H9 (cell line): ENCODE data around the gene TRIM22. TPM values are rescaled to one million over a fixed set of nuclear protein-coding genes. Genes with fewer than 3 reads are reported as not detected.

Experiments used
- DNase-seq: peaks from one replicate; pipeline ENCODE4 v3.0.0-alpha.2; 2017
- H2AFZ ChIP-seq: one replicate; pipeline ENCODE4 v1.6.1; 2013; ENCODE audit warnings: mild to moderate bottlenecking, low read length, control low read depth, moderate library complexity
- H2AK5ac ChIP-seq: 2 replicates; pipeline ENCODE4 v1.6.1; 2013; ENCODE audit warnings: low read length, control low read depth, mixed read lengths; ENCODE audit not compliant: insufficient read length
- H2BK120ac ChIP-seq: one replicate; pipeline ENCODE4 v1.6.1; 2013; ENCODE audit warnings: low read depth, mild to moderate bottlenecking, low read length, control low read depth, inconsistent platforms; ENCODE audit not compliant: poor library complexity, severe bottlenecking
- H2BK12ac ChIP-seq: 2 replicates; pipeline ENCODE4 v1.6.1; 2013; ENCODE audit warnings: low read length, control low read depth, mixed read lengths, low read depth; ENCODE audit not compliant: insufficient read length
- H2BK15ac ChIP-seq: 2 replicates; pipeline ENCODE4 v1.6.1; 2013; ENCODE audit warnings: low read depth, low read length, control low read depth
- H2BK20ac ChIP-seq: one replicate; pipeline ENCODE4 v1.6.1; 2013; ENCODE audit warnings: low read depth, mild to moderate bottlenecking, low read length, control low read depth, inconsistent platforms; ENCODE audit not compliant: poor library complexity, severe bottlenecking
- H2BK5ac ChIP-seq: 2 replicates; pipeline ENCODE4 v1.6.1; 2013; ENCODE audit warnings: low read length, control low read depth, mixed read lengths; ENCODE audit not compliant: insufficient read length
- H3K14ac ChIP-seq: 2 replicates; pipeline ENCODE4 v1.6.1; 2013; ENCODE audit warnings: low read length, control low read depth; ENCODE audit not compliant: insufficient read depth
- H3K18ac ChIP-seq: 2 replicates; pipeline ENCODE4 v1.6.1; 2013; ENCODE audit warnings: low read depth, mild to moderate bottlenecking, mixed read lengths, low read length, control low read depth; ENCODE audit not compliant: insufficient read length
- H3K23ac ChIP-seq: 2 replicates; pipeline ENCODE4 v1.6.1; 2013; ENCODE audit warnings: low read length, control low read depth, mixed read lengths, low read depth; ENCODE audit not compliant: insufficient read length
- H3K23me2 ChIP-seq: 2 replicates; pipeline ENCODE4 v1.6.1; 2013; ENCODE audit warnings: low read depth, mild to moderate bottlenecking, mixed read lengths, low read length, control low read depth; ENCODE audit not compliant: insufficient read length, poor library complexity, severe bottlenecking
- H3K27ac ChIP-seq: 2 replicates; pipeline ENCODE4 v1.5.1; 2013; ENCODE audit warnings: low read length, control low read depth, mixed read lengths, low read depth; ENCODE audit not compliant: insufficient read length
- H3K27me3 ChIP-seq: 2 replicates; pipeline ENCODE4 v1.6.1; 2013; ENCODE audit warnings: low read length, control low read depth, inconsistent platforms; ENCODE audit not compliant: insufficient read depth
- H3K4ac ChIP-seq: 2 replicates; pipeline ENCODE4 v1.6.1; 2013; ENCODE audit warnings: low read depth, mild to moderate bottlenecking, control low read depth, inconsistent platforms, low read length, moderate library complexity
- H3K4me1 ChIP-seq: 2 replicates; pipeline ENCODE4 v1.6.1; 2013; ENCODE audit warnings: low read length, control low read depth, inconsistent platforms; ENCODE audit not compliant: insufficient read depth
- H3K4me2 ChIP-seq: 2 replicates; pipeline ENCODE4 v1.6.1; 2013; ENCODE audit warnings: low read length, control low read depth, mixed read lengths; ENCODE audit not compliant: insufficient read length, insufficient read depth
- H3K56ac ChIP-seq: 2 replicates; pipeline ENCODE4 v1.6.1; 2013; ENCODE audit warnings: low read depth, mild to moderate bottlenecking, mixed read lengths, low read length, control low read depth; ENCODE audit not compliant: insufficient read length
- H3K79me1 ChIP-seq: 2 replicates; pipeline ENCODE4 v1.6.1; 2013; ENCODE audit warnings: low read depth, mild to moderate bottlenecking, moderate library complexity, low read length, control low read depth, inconsistent platforms; ENCODE audit not compliant: insufficient read depth, poor library complexity, severe bottlenecking
- H3K79me2 ChIP-seq: 2 replicates; pipeline ENCODE4 v1.6.1; 2013; ENCODE audit warnings: low read length, control low read depth, inconsistent platforms; ENCODE audit not compliant: insufficient read depth
- H3K9ac ChIP-seq: 2 replicates; pipeline ENCODE4 v1.6.1; 2013; ENCODE audit warnings: low read length, control low read depth, mixed read lengths; ENCODE audit not compliant: insufficient read length; ENCODE audit errors: extremely low read depth
- H3K9me3 ChIP-seq: one replicate; pipeline ENCODE4 v1.6.1; 2013; ENCODE audit warnings: low read depth, low read length, inconsistent platforms; ENCODE audit not compliant: control insufficient read depth
- H3T11ph ChIP-seq: one replicate; pipeline ENCODE4 v1.6.1; 2013; ENCODE audit warnings: mild to moderate bottlenecking, low read length, control low read depth, inconsistent platforms
- H4K20me1 ChIP-seq: one replicate; pipeline ENCODE4 v1.6.1; 2013; ENCODE audit not compliant: control insufficient read depth, insufficient read length, insufficient read depth
- H4K5ac ChIP-seq: 2 replicates; pipeline ENCODE4 v1.6.1; 2013; ENCODE audit warnings: low read depth, mild to moderate bottlenecking, mixed read lengths, low read length, control low read depth; ENCODE audit not compliant: insufficient read length
- H4K8ac ChIP-seq: replicated peaks from 2 replicates; pipeline ENCODE4 v1.6.1; 2013; ENCODE audit warnings: low read length, control low read depth, mixed read lengths, low read depth; ENCODE audit not compliant: insufficient read length
- H4K91ac ChIP-seq: 2 replicates; pipeline ENCODE4 v1.6.1; 2013; ENCODE audit warnings: low read depth, mild to moderate bottlenecking, moderate library complexity, mixed read lengths, low read length, control low read depth; ENCODE audit not compliant: insufficient read length
- H3K27ac Mint-ChIP-seq, 3 experiments: 2 replicates in 2 of 3; 3 replicates in 1 of 3; pipeline ENCODE4 v1.8.0; 2020 to 2021; ENCODE audit warnings: mixed read lengths in 3 of 3, mild to moderate bottlenecking in 1 of 3, moderate library complexity in 1 of 3
- H3K27me3 Mint-ChIP-seq: 2 replicates; pipeline ENCODE4 v1.8.0; 2021; ENCODE audit warnings: low read depth, mild to moderate bottlenecking, moderate library complexity, mixed read lengths
- H3K36me3 Mint-ChIP-seq, 3 experiments: 2 replicates in 2 of 3; 3 replicates in 1 of 3; pipeline ENCODE4 v1.8.0; 2020 to 2021; ENCODE audit warnings: low read depth in 3 of 3, mixed read lengths in 3 of 3; ENCODE audit not compliant: insufficient read depth in 1 of 3
- H3K4me1 Mint-ChIP-seq, 2 experiments: 2 replicates each; pipeline ENCODE4 v1.8.0; 2020; ENCODE audit warnings: mixed read lengths in 2 of 2
- H3K4me3 Mint-ChIP-seq, 2 experiments: 2 replicates in 1 of 2; 3 replicates in 1 of 2; pipeline ENCODE4 v1.8.0; 2020 to 2021; ENCODE audit warnings: mild to moderate bottlenecking in 2 of 2, mixed read lengths in 2 of 2, moderate library complexity in 1 of 2
- H3K9me3 Mint-ChIP-seq, 2 experiments: 2 replicates in 1 of 2; 3 replicates in 1 of 2; pipeline ENCODE4 v1.8.0; 2020; ENCODE audit warnings: mild to moderate bottlenecking in 2 of 2, mixed read lengths in 2 of 2, moderate library complexity in 1 of 2
- CTCF ChIP-seq: fragments of 200-600 bp; sonication (generic); conservative IDR thresholded peaks from 3 replicates; pipeline ENCODE4 v1.8.0; 2021; ENCODE audit warnings: antibody characterized with exemption, mild to moderate bottlenecking
- WGBS: extraction: QIAGEN DNeasy Blood & Tissue Kit; methylation state at CpG from one replicate; pipeline ENCODE4 v1.1.7; 2013; ENCODE audit warnings: missing lambda C conversion rate, low lambda C conversion rate, mixed read lengths; ENCODE audit not compliant: insufficient read length; ENCODE audit errors: extremely low coverage; 5-methylcytosine and 5-hydroxymethylcytosine counted together
- total RNA-seq: library from RNA; stranded (reverse); gene quantifications from 2 replicates; pipeline ENCODE4 v1.2.1, GENCODE V29; 2021

Gene TRIM22
- total RNA-seq, 1 experiment from 2014 or later, result 78.6 TPM

DNA sequence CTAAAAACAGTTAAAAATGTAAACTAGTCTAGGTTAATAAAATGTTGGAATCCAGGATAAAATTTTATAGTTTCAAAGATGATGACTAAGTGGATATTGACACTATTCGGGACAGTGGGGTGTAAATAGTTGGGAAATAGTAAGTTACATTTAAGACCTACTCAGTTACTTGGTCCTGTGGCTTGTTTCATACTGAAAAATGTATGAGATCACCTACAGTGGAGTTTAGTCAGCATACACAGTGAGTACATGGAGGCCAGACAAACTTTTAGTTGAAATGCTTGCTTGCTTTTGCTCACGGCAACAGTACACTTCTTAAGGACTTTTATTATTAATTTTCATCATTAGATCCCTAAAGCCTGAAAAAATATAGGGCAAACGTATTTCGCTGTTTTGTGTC is 16.1 kb downstream of the TRIM22 start:
- no CpG with 5 or more reads among the region's 4 CpGs for WGBS

More for the DNA sequence above, 16.1 kb downstream of the TRIM22 start:
- no peak overlapping the region for H2AFZ ChIP-seq
- no peaks in the 10 kb centered on the region for H3K79me2 ChIP-seq
- no peak overlapping the region for H3K4me2 ChIP-seq
- H2BK15ac ChIP-seq, result no peak overlapping the region
- H3K27ac ChIP-seq, result no peak overlapping the region
- DNase-seq, result no peak
- H3K9ac ChIP-seq, result no peak overlapping the region
- no peak overlapping the region for H2BK120ac ChIP-seq
- Mint-ChIP-seq H3K4me3 (no peak overlapping the region), H3K27me3 (no peaks in the 10 kb centered on the region), H3K36me3 (peaks cover 0 to 71% (median 36%) of the 10 kb centered on the region in 3 experiments; a peak in 4 of 7 replicates), H3K27ac (no peak overlapping the region), H3K9me3 (no peaks in the 10 kb centered on the region; a peak in 1 of 5 replicates), H3K4me1 (no peaks in the 10 kb centered on the region)
- H3K23me2 ChIP-seq, result no peaks in the 10 kb centered on the region
- no peak overlapping the region for H2AK5ac ChIP-seq
- no peaks in the 10 kb centered on the region for H3K4me1 ChIP-seq
- no peak overlapping the region for H3K4ac ChIP-seq
- H3K9me3 ChIP-seq, result no peaks in the 10 kb centered on the region
- no peak overlapping the region for H4K8ac ChIP-seq
- no peak overlapping the region for H3K23ac ChIP-seq
- H3K14ac ChIP-seq, result no peak overlapping the region
- no peak overlapping the region for H2BK5ac ChIP-seq
- H3K79me1 ChIP-seq, result no peaks in the 10 kb centered on the region
- H3K56ac ChIP-seq, result no peak overlapping the region
- H3K27me3 ChIP-seq, result no peaks in the 10 kb centered on the region
- no peak overlapping the region for H2BK12ac ChIP-seq
- H2BK20ac ChIP-seq, result no peak overlapping the region
- no peak overlapping the region for H3K18ac ChIP-seq
- H4K5ac ChIP-seq, result no peak overlapping the region
- H3T11ph ChIP-seq, result no peak overlapping the region
- H4K20me1 ChIP-seq, result no peaks in the 10 kb centered on the region
- H4K91ac ChIP-seq, result no peak overlapping the region
- TF ChIP-seq CTCF, result no peak
